Esophagus squamous epithelium (tissue), 5 donors: ENCODE data around the gene LRP11. TPM values are rescaled to one million over a fixed set of nuclear protein-coding genes. Genes with fewer than 3 reads are reported as not detected.

Source experiments
- DNase-seq: peaks from one replicate; lab custom pipeline; 2025; lab: John Stamatoyannopoulos, UW
- H3K27ac ChIP-seq, 4 donors: fragments of 200-600 bp; sonication (generic); one replicate each; pipeline ENCODE4 v1.5.1; 2016 to 2019; ENCODE audit warnings: mild to moderate bottlenecking in 1 of 4
- H3K27me3 ChIP-seq, 4 donors: fragments of 200-600 bp; sonication (generic); 1 replicate in 3 of 4; 2 replicates in 1 of 4; pipeline versions ENCODE4 v1.5.1 to v1.6.0; 2017 to 2021; ENCODE audit warnings: antibody characterized with exemption in 1 of 4
- H3K36me3 ChIP-seq, 3 donors: fragments of 200-600 bp; sonication (generic); one replicate each; pipeline ENCODE4 v1.5.1; 2016 to 2019
- H3K4me1 ChIP-seq, 3 donors: fragments of 200-600 bp; sonication (generic); one replicate each; pipeline ENCODE4 v1.5.1; 2017 to 2019
- H3K4me3 ChIP-seq, 4 donors: fragments of 200-600 bp; sonication (generic); 1 replicate in 3 of 4; 2 replicates in 1 of 4; pipeline ENCODE4 v1.5.1; 2016 to 2019; ENCODE audit warnings: mild to moderate bottlenecking in 2 of 4, moderate library complexity in 1 of 4
- H3K9me3 ChIP-seq, 3 donors: fragments of 200-600 bp; sonication (generic); one replicate each; pipeline ENCODE4 v1.5.1; 2016 to 2019
- CTCF ChIP-seq, 6 experiments: fragments of 450-650 bp in 4 of 6; fragments of 200-600 bp in 2 of 6; sonication (generic) in 2 of 6; IDR thresholded peaks; one replicate each; pipeline ENCODE4 v1.5.1; 2016 to 2019; ENCODE audit warnings: antibody characterized with exemption in 6 of 6, mild to moderate bottlenecking in 4 of 6, moderate library complexity in 4 of 6
- POLR2A ChIP-seq, 4 donors: fragments of 450-650 bp; IDR thresholded peaks; one replicate each; pipeline ENCODE4 v1.6.1; 2017; ENCODE audit warnings: antibody characterized with exemption in 4 of 4, mild to moderate bottlenecking in 4 of 4, moderate library complexity in 3 of 4
- WGBS, 2 donors: methylation state at CpG; one replicate each; pipeline ENCODE4 v1.1.5; 2018; 5-methylcytosine and 5-hydroxymethylcytosine counted together
- intact Hi-C: fragments of 100-400 bp; cut with DNase I; formaldehyde crosslinking; loops from one replicate; pipeline ENCODE4 v1.15.0; 2022
- total RNA-seq, 4 donors: library from RNA; depleted of rRNA; stranded (reverse); fragments of >200 nt; gene quantifications; one replicate each; pipeline ENCODE4 v1.1.0, GENCODE V29; 2016
- donor health status: DM: yes; HTN: yes; CAD: no.

LRP11 gene
- total RNA-seq, 4 donors from 2014 or later: 40.2 to 74.9 (median 58.4) TPM

DNA sequence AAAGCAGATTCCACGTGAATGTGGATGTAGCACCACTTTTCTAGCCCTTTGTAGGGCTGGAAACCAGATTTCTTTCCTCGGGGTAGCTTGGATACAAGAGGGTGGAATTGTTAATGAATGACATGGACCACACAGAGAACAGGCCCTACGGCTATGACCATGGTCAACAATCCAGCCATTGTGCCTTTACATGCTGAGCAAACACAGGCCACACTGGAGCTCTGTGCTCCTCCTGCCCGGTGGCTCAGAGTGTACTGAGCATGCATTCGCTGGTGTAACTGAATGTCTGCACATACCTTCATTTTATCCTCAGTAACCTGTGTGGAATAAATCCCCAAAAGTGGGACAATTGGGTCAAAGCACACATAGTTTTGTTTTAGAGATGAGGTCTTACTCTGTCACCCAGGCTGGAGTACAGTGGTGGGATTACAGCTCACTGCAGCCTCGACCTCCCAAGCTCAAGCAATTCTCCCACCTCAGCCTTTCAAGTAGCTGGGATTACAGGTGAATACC is 32.8 kb downstream of the LRP11 start:
- peaks cover 0 to 87% (median 7%) of the 10 kb centered on the region in 3 donors for H3K36me3 ChIP-seq
- H3K27ac ChIP-seq: no peak overlapping the region
- DNase-seq: no peak
- intact Hi-C loops: no loop called here
- no peaks in the 10 kb centered on the region for H3K27me3 ChIP-seq
- WGBS, 2 donors: 66 to 94% methylated on average over 3 to 6 of the region's 6 CpGs
- no peak overlapping the region for H3K4me3 ChIP-seq
- TF ChIP-seq CTCF (IDR thresholded peaks at IDR 0.05): no peak
- no peak for TF ChIP-seq POLR2A (IDR thresholded peaks at IDR 0.05)
- no peaks in the 10 kb centered on the region for H3K4me1 ChIP-seq
- no peaks in the 10 kb centered on the region for H3K9me3 ChIP-seq

DNA sequence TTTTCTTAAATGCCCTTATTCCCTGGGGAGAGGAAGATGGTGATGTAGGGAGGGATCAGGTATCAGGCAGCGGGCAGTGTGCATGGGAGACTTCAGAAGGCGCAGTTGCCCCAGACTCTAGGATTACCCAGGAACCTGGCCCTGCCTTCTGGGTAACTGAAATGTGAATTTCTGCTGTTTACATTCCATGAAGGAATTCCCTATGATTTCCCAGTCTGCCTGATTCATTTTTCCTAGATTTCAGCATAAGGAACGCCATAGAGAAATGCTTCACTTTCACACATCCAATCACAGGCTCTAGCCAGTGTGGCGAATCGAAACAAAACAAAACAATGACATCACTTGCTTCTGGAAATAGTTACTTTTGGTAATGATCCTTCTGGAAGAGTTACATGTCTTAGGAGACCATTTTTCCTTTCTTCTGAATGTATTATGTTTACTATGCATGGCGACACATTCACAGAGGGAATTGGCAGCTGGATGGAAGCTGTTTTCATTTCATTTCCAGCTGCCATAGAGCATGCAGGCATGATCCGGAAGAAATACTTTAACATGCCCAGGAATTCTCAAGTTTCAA is 33.3 kb downstream of the LRP11 start:
- H3K9me3 ChIP-seq: no peaks in the 10 kb centered on the region
- H3K4me3 ChIP-seq: peak overlapping the region in 1 of 4 donors; percentile 5
- no peak for DNase-seq
- H3K27me3 ChIP-seq: no peaks in the 10 kb centered on the region
- no peak for TF ChIP-seq POLR2A (IDR thresholded peaks at IDR 0.05)
- no peak for TF ChIP-seq CTCF (IDR thresholded peaks at IDR 0.05)
- H3K4me1 ChIP-seq: no peaks in the 10 kb centered on the region
- H3K27ac ChIP-seq: no peak overlapping the region
- intact Hi-C loops: no loop called here
- WGBS, 2 donors: 81 to 86% methylated on average over 7 of the region's 7 CpGs
- H3K36me3 ChIP-seq: peaks cover 0 to 87% (median 7%) of the 10 kb centered on the region in 3 donors

DNA sequence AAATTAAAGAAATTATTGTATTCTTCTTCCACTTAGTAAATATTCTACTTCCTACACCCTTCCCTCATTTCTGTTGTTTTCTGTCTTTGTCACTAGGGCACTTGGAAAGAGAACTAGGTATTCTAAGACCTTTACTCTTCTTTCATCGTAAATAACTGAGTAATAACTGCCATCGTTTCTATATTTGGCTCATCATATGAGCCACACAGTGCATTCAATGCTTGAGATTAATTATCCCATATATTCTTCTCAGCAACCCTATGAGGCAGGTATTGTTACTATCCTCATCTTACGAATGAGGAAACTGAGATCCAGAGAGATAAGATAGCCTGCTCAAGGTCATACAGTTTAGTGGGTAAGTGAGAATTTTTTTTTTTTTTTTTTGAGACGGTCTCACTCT is 38.9 kb downstream of the LRP11 start:
- intact Hi-C loops: no loop called here
- peaks cover 0 to 88% (median 0%) of the 10 kb centered on the region in 3 donors for H3K36me3 ChIP-seq

DNA sequence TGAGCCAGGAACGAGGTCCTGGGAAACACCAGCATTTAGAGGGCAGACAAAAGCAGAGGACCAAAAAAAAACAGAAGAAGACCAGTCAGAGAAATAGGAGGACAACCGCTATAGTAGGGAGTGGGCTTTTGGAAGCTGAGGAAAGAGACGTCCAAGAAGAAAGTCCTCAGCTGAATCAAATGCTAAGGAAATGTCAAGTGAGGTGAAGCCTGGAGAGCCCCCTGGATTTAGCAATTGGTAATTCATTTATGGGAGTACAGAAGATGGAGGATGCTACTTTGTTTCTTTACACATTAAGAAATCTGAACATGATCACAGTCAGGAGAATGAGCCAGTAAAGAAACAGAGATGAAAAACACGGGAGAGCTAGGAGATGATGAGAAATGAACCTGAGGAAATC is 41.1 kb downstream of the LRP11 start:
- Histone ChIP-seq H3K36me3 (peaks cover 0 to 89% (median 0%) of the 10 kb centered on the region in 3 donors), H3K27ac (no peak overlapping the region), H3K27me3 (no peaks in the 10 kb centered on the region), H3K9me3 (no peaks in the 10 kb centered on the region), H3K4me3 (no peak overlapping the region), H3K4me1 (no peaks in the 10 kb centered on the region)
- intact Hi-C loops: no loop called here
- 81 to 89% methylated on average over 4 of the region's 4 CpGs for WGBS, 2 donors
- no peak for DNase-seq
- TF ChIP-seq CTCF (IDR thresholded peaks at IDR 0.05) (no peak), POLR2A (IDR thresholded peaks at IDR 0.05) (no peak)

More for the DNA sequence above, 38.9 kb downstream of the LRP11 start:
- WGBS, 2 donors: 81 to 85% methylated on average over 4 of the region's 4 CpGs
- no peak for DNase-seq
- TF ChIP-seq POLR2A (IDR thresholded peaks at IDR 0.05) (no peak), CTCF (IDR thresholded peaks at IDR 0.05) (no peak)
- H3K9me3 ChIP-seq: no peaks in the 10 kb centered on the region
- no peak overlapping the region for H3K4me3 ChIP-seq
- no peaks in the 10 kb centered on the region for H3K27me3 ChIP-seq
- no peaks in the 10 kb centered on the region for H3K4me1 ChIP-seq
- no peak overlapping the region for H3K27ac ChIP-seq

- WGBS, 2 donors: 77 to 100% methylated on average over 1 of the region's 1 CpG
- Histone ChIP-seq H3K27me3 (no peaks in the 10 kb centered on the region), H3K27ac (no peak overlapping the region)
Observed at GRCh38 chr6:149821492-149821891, 42.7 kb downstream of the LRP11 start.

More at GRCh38 chr6:149821492-149821891, 42.7 kb downstream of the LRP11 start:
- Histone ChIP-seq H3K4me1 (no peaks in the 10 kb centered on the region), H3K9me3 (no peaks in the 10 kb centered on the region), H3K4me3 (no peak overlapping the region), H3K36me3 (peaks cover 0 to 78% (median 0%) of the 10 kb centered on the region in 3 donors)
- no peak for TF ChIP-seq POLR2A (IDR thresholded peaks at IDR 0.05)
- no peak for TF ChIP-seq CTCF (IDR thresholded peaks at IDR 0.05)
- no peak for DNase-seq
- intact Hi-C loops: no loop called here
